ENCODE measurements around the gene HDAC2. TPM values are rescaled to one million over a fixed set of nuclear protein-coding genes. Genes with fewer than 3 reads are reported as not detected.
"Not testable (repeated sequence)": the region's sequence is repeated elsewhere in the genome, so short reads cannot be mapped to it uniquely, and the experiment has no call there.

The HDAC2 gene
- total RNA-seq, 1 experiment from 2014 or later: 321 TPM

DNA sequence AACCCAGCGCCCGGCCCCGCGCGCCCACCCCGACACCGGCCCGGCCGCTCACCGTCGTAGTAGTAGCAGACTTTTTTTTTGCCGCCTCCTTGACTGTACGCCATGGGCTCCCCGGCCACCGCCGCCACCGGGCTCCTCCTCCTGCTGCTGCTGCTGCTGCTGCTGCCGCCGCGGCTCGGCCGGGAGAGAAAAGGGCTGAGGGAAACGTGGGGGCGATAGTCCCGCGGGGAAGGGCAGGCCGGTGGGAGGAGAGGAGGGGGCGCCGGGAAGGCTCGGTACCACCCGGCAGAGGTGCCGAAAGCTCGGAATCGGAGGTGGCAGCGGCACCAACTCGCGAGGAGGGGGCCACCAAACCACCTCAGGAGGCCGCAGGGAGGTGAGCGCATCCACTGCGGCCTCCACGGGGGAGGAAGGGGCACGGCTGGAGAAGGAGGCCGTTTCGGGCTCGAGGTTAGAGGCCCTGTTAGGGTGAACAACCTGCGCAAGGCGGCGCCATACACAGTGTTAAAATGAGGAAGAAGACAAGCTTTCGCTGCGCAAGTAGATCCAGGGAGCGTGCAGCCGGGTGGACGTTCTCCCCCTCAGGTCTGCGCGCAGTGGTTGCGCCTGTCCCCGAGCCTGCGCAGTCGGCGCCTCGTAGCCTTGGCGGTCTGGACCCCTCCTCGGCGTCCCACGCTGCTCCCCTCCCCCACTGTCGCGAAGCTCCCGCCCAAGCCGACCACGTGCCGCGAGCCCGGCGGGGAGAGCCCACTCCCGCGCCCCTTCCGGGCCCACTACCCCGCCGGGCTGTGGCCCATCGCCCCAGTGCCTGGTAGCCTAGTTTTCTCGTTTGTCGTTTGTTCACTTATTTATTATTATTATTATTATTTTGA is at the start of gene HDAC2 (continued):
- TF ChIP-seq TEAD1 (CRISPR knock-in tag; IDR thresholded peaks at IDR 0.05) (peak; percentile 97), MXD4 (CRISPR knock-in tag; IDR thresholded peaks at IDR 0.05; ENCODE audit: borderline replicate concordance) (no peak), SMAD4 (CRISPR knock-in tag; IDR thresholded peaks at IDR 0.05) (peak; percentile 82; the same call in 1 of the 2 replicates), ELF4 (CRISPR knock-in tag; IDR thresholded peaks at IDR 0.05; ENCODE audit: low read depth) (peak; percentile 80; the same call in 1 of the 2 replicates), E2F1 (CRISPR knock-in tag; IDR thresholded peaks at IDR 0.05) (peak; percentile 87), SMAD3 (CRISPR knock-in tag; IDR thresholded peaks at IDR 0.05; ENCODE audit: borderline replicate concordance) (peak; percentile 95), NFATC4 (CRISPR knock-in tag; IDR thresholded peaks at IDR 0.05) (no peak), TEAD4 (CRISPR knock-in tag; IDR thresholded peaks at IDR 0.05) (peak; percentile 94), ZNF512 (CRISPR knock-in tag; IDR thresholded peaks at IDR 0.05; ENCODE audit: borderline replicate concordance) (no peak), MYBL2 (CRISPR knock-in tag; IDR thresholded peaks at IDR 0.05) (peak; percentile 88)
- TF ChIP-seq, protein P1, sequence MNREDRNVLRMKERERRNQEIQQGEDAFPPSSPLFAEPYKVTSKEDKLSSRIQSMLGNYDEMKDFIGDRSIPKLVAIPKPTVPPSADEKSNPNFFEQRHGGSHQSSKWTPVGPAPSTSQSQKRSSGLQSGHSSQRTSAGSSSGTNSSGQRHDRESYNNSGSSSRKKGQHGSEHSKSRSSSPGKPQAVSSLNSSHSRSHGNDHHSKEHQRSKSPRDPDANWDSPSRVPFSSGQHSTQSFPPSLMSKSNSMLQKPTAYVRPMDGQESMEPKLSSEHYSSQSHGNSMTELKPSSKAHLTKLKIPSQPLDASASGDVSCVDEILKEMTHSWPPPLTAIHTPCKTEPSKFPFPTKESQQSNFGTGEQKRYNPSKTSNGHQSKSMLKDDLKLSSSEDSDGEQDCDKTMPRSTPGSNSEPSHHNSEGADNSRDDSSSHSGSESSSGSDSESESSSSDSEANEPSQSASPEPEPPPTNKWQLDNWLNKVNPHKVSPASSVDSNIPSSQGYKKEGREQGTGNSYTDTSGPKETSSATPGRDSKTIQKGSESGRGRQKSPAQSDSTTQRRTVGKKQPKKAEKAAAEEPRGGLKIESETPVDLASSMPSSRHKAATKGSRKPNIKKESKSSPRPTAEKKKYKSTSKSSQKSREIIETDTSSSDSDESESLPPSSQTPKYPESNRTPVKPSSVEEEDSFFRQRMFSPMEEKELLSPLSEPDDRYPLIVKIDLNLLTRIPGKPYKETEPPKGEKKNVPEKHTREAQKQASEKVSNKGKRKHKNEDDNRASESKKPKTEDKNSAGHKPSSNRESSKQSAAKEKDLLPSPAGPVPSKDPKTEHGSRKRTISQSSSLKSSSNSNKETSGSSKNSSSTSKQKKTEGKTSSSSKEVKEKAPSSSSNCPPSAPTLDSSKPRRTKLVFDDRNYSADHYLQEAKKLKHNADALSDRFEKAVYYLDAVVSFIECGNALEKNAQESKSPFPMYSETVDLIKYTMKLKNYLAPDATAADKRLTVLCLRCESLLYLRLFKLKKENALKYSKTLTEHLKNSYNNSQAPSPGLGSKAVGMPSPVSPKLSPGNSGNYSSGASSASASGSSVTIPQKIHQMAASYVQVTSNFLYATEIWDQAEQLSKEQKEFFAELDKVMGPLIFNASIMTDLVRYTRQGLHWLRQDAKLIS (CRISPR knock-in tag; IDR thresholded peaks at IDR 0.05; ENCODE audit: borderline replicate concordance): no peak
- TF ChIP-seq, protein P2, sequence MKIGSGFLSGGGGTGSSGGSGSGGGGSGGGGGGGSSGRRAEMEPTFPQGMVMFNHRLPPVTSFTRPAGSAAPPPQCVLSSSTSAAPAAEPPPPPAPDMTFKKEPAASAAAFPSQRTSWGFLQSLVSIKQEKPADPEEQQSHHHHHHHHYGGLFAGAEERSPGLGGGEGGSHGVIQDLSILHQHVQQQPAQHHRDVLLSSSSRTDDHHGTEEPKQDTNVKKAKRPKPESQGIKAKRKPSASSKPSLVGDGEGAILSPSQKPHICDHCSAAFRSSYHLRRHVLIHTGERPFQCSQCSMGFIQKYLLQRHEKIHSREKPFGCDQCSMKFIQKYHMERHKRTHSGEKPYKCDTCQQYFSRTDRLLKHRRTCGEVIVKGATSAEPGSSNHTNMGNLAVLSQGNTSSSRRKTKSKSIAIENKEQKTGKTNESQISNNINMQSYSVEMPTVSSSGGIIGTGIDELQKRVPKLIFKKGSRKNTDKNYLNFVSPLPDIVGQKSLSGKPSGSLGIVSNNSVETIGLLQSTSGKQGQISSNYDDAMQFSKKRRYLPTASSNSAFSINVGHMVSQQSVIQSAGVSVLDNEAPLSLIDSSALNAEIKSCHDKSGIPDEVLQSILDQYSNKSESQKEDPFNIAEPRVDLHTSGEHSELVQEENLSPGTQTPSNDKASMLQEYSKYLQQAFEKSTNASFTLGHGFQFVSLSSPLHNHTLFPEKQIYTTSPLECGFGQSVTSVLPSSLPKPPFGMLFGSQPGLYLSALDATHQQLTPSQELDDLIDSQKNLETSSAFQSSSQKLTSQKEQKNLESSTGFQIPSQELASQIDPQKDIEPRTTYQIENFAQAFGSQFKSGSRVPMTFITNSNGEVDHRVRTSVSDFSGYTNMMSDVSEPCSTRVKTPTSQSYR (CRISPR knock-in tag; IDR thresholded peaks at IDR 0.05): peak; percentile 100

- DNase-seq (ENCODE audit: low spot score) (no peak), ATAC-seq (no peak)
- ChIA-PET POLR2A (no interaction called here), CTCF (interaction anchor here (1.0 kb wide), 1 partner anchor 88 kb away, joined by 3 read pairs; no protein-coding TSS in a partner anchor)
- Mint-ChIP-seq H3K27ac (no peak overlapping the region), H3K4me3 (no peak overlapping the region), H3K27me3 (ENCODE audit: low read depth) (peaks cover 5% of the 10 kb centered on the region; the same call in 1 of the 2 replicates), H3K4me1 (no peaks in the 10 kb centered on the region), H3K36me3 (peaks cover 25% of the 10 kb centered on the region), H3K9me3 (peaks cover 33% of the 10 kb centered on the region)
- TF ChIP-seq ATF6 (CRISPR knock-in tag; IDR thresholded peaks at IDR 0.05): no peak
- TF ChIP-seq E2F1 (CRISPR knock-in tag; IDR thresholded peaks at IDR 0.05): no peak
- TF ChIP-seq, protein P3, sequence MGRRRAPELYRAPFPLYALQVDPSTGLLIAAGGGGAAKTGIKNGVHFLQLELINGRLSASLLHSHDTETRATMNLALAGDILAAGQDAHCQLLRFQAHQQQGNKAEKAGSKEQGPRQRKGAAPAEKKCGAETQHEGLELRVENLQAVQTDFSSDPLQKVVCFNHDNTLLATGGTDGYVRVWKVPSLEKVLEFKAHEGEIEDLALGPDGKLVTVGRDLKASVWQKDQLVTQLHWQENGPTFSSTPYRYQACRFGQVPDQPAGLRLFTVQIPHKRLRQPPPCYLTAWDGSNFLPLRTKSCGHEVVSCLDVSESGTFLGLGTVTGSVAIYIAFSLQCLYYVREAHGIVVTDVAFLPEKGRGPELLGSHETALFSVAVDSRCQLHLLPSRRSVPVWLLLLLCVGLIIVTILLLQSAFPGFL (CRISPR knock-in tag; IDR thresholded peaks at IDR 0.05; ENCODE audit: borderline replicate concordance): no peak
Measured at GRCh38 chr6:114020196-114020595, 49.2 kb upstream of the HDAC2 start.

- H3K4me1 Mint-ChIP-seq; H3K27ac Mint-ChIP-seq; DNase-seq (ENCODE audit: low spot score); CTCF ChIA-PET; POLR2A ChIA-PET; ATAC-seq; H3K27me3 Mint-ChIP-seq (ENCODE audit: low read depth); H3K4me3 Mint-ChIP-seq: not testable (repeated sequence)
- Mint-ChIP-seq H3K9me3 (peaks cover 29% of the 10 kb centered on the region), H3K36me3 (peaks cover 25% of the 10 kb centered on the region)
Measured at GRCh38 chr6:114017146-114017545, 46.2 kb upstream of the HDAC2 start.

DNA sequence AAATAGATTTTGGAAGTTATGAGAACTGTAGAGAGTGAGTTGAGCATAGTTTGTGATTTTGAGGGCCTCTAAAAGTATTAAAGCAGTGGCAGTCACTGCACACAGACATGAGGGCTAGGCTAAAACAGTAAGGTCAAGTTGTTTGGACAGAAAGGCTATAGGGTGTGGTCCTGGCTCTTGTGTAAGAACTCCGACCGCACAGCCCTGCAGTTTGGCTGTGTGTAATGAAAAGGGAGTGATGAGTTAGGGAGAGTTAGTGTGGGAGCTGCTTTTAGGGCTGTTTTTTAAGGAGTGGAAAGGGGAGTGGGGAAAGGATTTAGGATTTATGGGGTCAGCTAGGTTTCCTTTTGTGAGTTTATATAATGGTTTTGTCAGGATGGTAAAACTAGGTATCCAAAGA is 43.2 kb upstream of the HDAC2 start:
- Mint-ChIP-seq H3K9me3 (peaks cover 23% of the 10 kb centered on the region), H3K36me3 (peaks cover 25% of the 10 kb centered on the region), H3K4me1 (peaks cover 28% of the 10 kb centered on the region)
- CTCF ChIA-PET; H3K4me3 Mint-ChIP-seq; POLR2A ChIA-PET; H3K27me3 Mint-ChIP-seq (ENCODE audit: low read depth); ATAC-seq; H3K27ac Mint-ChIP-seq; DNase-seq (ENCODE audit: low spot score): not testable (repeated sequence)

All from WTC11 (cell line).